HG02571 (cell line): ENCODE results near the gene ARMC6.
"Not testable (repeated sequence)": the region's sequence is repeated elsewhere in the genome, so short reads cannot be mapped to it uniquely, and the experiment has no call there.

Experiments used
- ATAC-seq: cut with Tn5 transposase; IDR thresholded peaks from one replicate; pipeline ENCODE4 v1.9.1; 2021; ENCODE audit warnings: mild to moderate bottlenecking, moderate library complexity; ENCODE audit not compliant: unreplicated experiment

Gene ARMC6

DNA sequence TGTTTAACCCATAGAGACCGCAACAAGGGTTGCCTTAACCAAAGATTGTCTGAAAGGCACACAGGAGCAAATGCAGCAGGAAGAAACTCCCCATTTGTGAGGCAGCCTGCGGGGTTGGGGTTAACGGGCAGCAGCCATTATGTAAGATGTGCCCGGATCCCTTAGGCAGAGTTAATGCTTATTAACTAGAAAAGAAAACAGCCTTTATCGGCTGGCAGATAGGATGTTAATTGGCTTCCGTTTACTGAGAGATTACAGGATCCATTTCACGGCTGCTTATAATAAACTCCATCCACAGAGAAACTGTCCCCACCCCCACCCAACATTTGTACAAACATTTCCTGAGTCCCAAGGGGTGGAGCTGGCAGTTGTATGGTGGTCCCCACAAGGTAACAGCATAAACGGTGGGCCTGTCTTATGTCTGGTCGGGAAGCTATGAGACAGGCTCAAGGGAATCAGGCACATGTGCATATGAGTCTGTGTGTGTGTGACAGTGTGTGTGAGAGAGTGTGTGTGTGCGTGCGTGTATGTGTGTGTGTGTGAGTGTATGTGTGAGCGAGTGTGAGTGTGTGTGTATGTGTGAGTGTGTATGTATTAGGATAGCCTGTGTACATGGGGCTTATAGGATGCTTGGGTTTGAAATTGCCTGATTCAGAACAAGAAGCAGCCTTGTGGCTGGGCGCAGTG lies 40.9 kb downstream of the ARMC6 start:
- no peak for ATAC-seq

GRCh38 chr19:19075126-19075525 lies 41.7 kb downstream of the ARMC6 start:
- no peak for ATAC-seq

- ATAC-seq: no peak
Observed at GRCh38 chr19:19076476-19076875, 43.1 kb downstream of the ARMC6 start.

DNA sequence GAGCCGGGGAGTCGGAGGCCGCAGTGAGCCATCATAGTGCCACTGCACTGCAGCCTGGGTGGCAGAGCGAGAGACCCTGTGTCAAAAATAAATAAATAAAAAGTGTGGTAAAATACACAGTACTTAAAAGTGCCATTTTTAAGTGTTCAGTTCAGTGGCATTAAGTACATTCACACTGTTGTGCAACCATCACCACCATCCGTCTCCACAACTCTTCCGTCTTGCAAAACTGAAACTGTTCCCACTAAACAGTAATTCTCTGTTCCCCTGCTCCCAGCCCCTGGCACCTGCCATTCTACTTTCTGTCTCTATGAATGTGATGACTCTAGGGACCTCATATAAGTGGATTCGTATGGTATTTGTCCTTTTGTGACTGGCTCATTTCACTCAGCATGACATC lies 43.7 kb downstream of the ARMC6 start:
- no peak for ATAC-seq

- ATAC-seq: no peak
Observed at GRCh38 chr19:19078801-19079200, 45.4 kb downstream of the ARMC6 start.

DNA sequence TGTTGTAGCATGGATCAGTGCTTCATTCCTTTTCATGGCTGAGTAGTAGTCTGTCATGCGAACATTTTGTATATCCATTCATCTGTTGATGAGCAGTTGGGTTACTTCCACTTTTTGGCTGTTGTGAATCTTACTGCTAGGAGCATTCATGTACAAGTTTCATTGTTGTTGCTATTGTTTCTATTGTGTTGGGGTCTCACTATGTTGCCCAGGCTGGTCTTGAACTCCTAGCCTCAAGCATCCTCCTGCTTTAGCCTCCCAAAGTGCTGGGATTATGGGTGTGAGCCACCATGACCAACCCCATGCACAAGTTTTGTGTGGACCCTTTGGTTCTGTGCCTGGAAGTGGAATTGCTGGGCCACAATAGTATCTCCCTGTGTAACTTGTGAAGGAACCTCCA lies 46.2 kb downstream of the ARMC6 start:
- ATAC-seq: no peak

DNA sequence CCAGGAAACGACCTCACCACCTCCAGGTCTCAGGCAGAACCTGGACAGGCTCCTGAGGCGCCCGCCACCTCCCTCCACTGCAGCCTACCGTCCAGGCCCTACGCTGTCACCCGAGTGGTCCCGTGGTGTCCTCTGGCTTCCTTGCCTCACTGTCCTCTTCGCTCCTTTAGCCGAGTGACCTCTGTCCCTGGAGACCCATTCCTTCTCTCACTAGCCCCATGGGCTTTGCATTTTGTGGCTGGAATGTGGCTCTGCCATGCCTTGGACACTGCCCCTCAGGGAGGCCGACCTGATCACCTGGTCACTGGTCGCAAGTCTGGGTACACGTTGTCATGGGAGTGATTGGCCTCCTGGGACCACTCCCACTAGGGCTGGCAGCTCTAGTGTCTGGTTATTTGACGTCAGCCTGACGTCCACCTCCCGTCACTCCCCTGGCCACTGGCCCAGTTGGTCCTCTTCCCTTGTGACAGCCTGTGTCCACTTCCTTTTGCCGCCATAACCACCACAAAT lies 48.3 kb downstream of the ARMC6 start:
- no peak for ATAC-seq

GRCh38 chr19:19083413-19084178 lies 50.2 kb downstream of the ARMC6 start:
- no peak for ATAC-seq

GRCh38 chr19:19087676-19088075 lies 54.3 kb downstream of the ARMC6 start:
- ATAC-seq: no peak

DNA sequence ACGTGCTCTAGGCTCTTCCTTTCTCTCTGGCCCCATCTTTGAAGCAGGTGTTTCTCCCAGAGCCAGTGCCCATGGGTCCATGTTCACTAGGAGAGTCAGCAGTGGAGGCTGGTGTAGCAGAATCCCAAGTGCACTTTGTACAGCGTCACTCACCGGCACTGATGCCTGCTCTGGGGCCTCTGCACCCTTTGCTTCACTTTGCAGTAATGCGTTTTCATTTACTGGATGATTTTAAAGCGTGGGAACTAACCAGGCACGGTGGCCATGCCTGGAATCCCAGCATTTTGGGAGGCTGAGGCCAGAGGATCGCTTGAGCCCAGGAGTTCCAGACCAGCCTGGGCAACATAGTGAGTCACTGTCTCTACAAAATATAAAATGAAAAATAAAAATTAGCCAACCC lies 61.1 kb downstream of the ARMC6 start:
- no peak for ATAC-seq

- ATAC-seq: no peak
Observed at GRCh38 chr19:19095691-19096090, 62.3 kb downstream of the ARMC6 start.

- no peak for ATAC-seq
Observed at GRCh38 chr19:19096641-19097627, 63.5 kb downstream of the ARMC6 start.

- no peak for ATAC-seq
Observed at GRCh38 chr19:19098084-19098702, 64.8 kb downstream of the ARMC6 start.

DNA sequence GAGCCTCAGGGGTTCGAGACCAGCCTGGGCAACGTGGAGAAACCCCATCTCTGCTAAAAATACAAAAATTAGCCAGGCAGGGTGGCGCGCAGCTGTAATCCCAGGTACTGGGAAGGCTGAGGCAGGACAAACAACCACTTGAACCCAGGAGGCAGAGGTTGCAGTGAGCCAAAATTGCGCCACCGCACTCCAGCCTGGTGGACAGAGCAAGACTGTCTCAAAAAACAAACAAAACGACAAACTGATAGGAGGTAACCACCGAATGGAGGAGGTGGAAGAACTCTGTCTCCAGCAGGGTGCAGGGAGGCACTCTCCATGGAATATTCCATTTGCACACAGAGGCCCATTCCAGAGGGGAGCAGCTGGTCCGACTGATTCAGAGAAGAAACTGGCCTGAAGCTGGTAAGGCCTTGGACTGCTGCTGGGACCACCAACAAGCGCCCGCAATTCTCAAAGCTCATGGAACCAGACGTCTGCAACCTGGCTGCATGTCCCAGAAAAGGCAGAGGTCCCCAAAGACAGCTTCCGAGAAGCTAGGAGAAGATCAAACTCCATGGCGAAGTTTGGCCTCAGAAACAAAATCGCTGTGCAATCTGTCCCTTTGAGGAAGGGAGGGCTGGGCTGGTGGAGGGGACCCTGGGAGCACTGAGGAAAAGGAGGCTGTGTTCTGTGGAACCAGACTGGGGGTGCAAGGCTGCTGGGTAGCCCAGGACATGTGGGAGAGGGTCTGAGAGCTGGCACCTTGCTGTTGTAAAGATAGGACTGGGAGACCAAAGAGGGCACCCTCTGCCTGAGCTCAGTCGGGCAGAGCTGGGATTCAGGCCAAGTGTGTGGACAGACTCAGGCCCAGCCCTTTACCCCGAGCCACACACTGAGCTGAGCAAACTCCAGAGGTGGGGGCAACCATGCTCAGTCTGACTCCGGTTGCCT lies 65.6 kb downstream of the ARMC6 start:
- ATAC-seq: no peak

DNA sequence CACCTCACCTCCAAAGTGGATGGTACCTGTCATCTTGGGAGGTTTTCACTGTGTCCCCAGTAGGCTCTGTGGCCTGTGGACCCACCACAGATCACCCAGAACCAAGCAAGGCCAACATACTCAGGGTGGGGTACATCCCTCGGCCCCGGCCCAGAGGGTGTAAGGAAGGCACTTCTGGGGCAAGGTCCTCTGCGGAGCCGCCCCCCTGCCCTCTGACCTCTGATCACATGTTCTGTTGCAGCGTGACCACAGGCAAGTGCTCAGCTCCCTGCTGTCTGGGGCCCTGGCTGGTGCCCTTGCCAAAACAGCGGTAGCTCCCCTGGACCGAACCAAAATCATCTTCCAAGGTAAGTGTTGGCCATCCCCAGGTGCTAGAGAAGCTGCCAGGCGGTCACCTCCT lies 68.1 kb downstream of the ARMC6 start:
- no peak for ATAC-seq

DNA sequence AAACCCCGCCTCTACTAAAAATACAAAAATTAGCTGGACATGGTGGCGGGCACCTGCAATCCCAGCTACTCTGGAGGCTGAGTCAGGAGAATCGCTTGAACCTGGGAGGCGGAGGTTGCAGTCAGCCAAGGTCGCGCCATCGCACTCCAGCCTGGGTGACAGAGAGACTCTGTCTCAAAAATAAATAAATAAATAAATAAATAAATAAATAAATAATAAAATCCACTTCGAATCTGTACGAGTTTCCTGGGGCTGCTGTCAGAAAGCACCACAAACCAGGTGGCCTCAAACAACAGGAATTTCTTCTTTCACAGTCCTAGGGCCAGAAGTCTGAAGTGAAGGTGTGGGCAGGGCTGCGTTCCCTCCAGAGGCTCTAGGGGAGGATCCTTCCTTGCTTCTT lies 69.2 kb downstream of the ARMC6 start:
- ATAC-seq: not testable (repeated sequence)

GRCh38 chr19:19103167-19103566 lies 69.8 kb downstream of the ARMC6 start:
- no peak for ATAC-seq

DNA sequence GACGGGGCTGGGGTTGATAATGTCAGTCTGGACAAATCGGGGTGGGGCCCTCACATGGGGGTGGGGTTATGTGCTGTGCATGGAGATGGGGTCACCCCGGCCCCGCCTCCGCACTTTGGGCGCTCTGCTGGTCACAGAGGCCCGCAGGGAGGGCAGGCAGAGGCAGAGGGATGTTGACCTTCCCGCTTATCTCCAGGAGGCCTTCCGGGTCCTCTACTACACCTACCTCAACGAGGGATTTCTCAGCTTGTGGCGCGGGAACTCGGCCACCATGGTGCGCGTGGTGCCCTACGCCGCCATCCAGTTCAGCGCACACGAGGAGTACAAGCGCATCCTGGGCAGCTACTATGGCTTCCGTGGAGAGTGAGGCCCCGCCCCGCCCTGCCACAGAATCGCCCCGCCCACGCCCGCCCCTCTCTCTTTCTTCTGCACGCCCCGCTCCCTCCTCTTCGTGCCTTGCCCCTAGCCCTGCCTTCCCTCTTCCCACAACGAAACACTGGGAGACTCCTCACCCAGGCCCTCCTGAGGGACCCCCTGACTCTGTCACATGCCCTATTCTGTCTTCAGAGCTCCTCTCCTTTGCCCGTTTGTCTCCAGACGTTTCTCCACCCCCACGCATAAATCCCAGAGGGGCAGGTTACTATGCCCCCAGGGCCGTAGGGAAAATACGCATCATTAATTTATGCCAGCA lies 72.1 kb downstream of the ARMC6 start:
- no peak for ATAC-seq

DNA sequence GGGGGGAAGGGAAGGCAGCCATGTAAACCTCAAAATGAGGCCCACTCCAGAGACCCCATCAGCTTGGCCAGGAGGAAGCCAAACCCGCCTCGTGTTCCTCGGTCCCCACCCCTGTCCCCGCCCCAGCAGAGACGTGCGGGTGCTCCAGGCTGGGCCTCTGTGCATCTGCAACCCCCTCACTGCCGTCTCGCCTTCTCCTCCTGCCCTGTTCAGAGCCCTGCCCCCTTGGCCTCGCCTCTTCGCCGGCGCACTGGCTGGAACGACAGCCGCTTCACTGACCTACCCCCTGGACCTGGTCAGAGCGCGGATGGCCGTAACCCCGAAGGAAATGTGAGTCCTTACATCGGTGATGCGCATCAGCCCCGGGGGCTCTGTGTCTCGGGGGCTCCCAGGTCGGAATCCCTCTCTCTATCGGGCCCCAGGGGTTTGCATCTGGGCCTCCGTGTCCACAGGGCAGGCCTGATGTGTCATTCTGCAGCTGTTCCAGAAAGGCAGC lies 72.7 kb downstream of the ARMC6 start:
- ATAC-seq: no peak
